Measurements from ENCODE around the gene ASTN1. TPM values are rescaled to one million over a fixed set of nuclear protein-coding genes. Genes with fewer than 3 reads are reported as not detected.

The ASTN1 gene
- total RNA-seq, 1 donor from 2014 or later = not detected

- DNase-seq (ENCODE audit: low read depth) (no peak), FAIRE-seq (no peak)
- H3K27me3 ChIP-seq (ENCODE audit: control insufficient read depth, insufficient read depth, low read length) = no peaks in the 10 kb centered on the region
- no peaks in the 10 kb centered on the region for H3K36me3 ChIP-seq (ENCODE audit: control insufficient read depth, insufficient read depth, low read length)
- no peak for TF ChIP-seq CTCF (IDR thresholded peaks at IDR 0.05; ENCODE audit: insufficient read depth, low read length, severe bottlenecking)
- no peak overlapping the region for H3K4me3 ChIP-seq (ENCODE audit: low read depth, low read length)
These were observed 276.0 kb downstream of the ASTN1 start for GRCh38 chr1:176888471-176889032.

GRCh38 chr1:176885751-176886150 is 278.8 kb downstream of the ASTN1 start:
- H3K4me3 ChIP-seq (ENCODE audit: low read depth, low read length) = no peak overlapping the region
- H3K36me3 ChIP-seq (ENCODE audit: control insufficient read depth, insufficient read depth, low read length) = no peaks in the 10 kb centered on the region
- DNase-seq (ENCODE audit: low read depth) (no peak), FAIRE-seq (no peak)
- H3K27me3 ChIP-seq (ENCODE audit: control insufficient read depth, insufficient read depth, low read length) = no peaks in the 10 kb centered on the region
- TF ChIP-seq CTCF (IDR thresholded peaks at IDR 0.05; ENCODE audit: insufficient read depth, low read length, severe bottlenecking) = no peak

GRCh38 chr1:176885341-176885740 is 279.2 kb downstream of the ASTN1 start:
- H3K27me3 ChIP-seq (ENCODE audit: control insufficient read depth, insufficient read depth, low read length) = no peaks in the 10 kb centered on the region
- no peak for DNase-seq (ENCODE audit: low read depth)

GRCh38 chr1:176884911-176885310 is 279.6 kb downstream of the ASTN1 start:
- no peak overlapping the region for H3K4me3 ChIP-seq (ENCODE audit: low read depth, low read length)
- FAIRE-seq = no peak
- TF ChIP-seq CTCF (IDR thresholded peaks at IDR 0.05; ENCODE audit: insufficient read depth, low read length, severe bottlenecking) = no peak
- DNase-seq (ENCODE audit: low read depth) = no peak
- H3K36me3 ChIP-seq (ENCODE audit: control insufficient read depth, insufficient read depth, low read length) = no peaks in the 10 kb centered on the region
- H3K27me3 ChIP-seq (ENCODE audit: control insufficient read depth, insufficient read depth, low read length) = no peaks in the 10 kb centered on the region

More at GRCh38 chr1:176885341-176885740, 279.2 kb downstream of the ASTN1 start:
- Histone ChIP-seq H3K4me3 (ENCODE audit: low read depth, low read length) (no peak overlapping the region), H3K36me3 (ENCODE audit: control insufficient read depth, insufficient read depth, low read length) (no peaks in the 10 kb centered on the region)
- no peak for FAIRE-seq
- TF ChIP-seq CTCF (IDR thresholded peaks at IDR 0.05; ENCODE audit: insufficient read depth, low read length, severe bottlenecking) = no peak

- DNase-seq (ENCODE audit: low read depth) = peak; percentile 42
- no peak for TF ChIP-seq CTCF (IDR thresholded peaks at IDR 0.05; ENCODE audit: insufficient read depth, low read length, severe bottlenecking)
These were observed 280.2 kb downstream of the ASTN1 start for GRCh38 chr1:176884286-176884685.

More at GRCh38 chr1:176884286-176884685, 280.2 kb downstream of the ASTN1 start:
- no peak overlapping the region for H3K4me3 ChIP-seq (ENCODE audit: low read depth, low read length)
- H3K27me3 ChIP-seq (ENCODE audit: control insufficient read depth, insufficient read depth, low read length) = no peaks in the 10 kb centered on the region
- FAIRE-seq = no peak
- H3K36me3 ChIP-seq (ENCODE audit: control insufficient read depth, insufficient read depth, low read length) = no peaks in the 10 kb centered on the region

All from bronchial epithelial cell (primary cell).